ENCODE results near the gene MAGI2.

The MAGI2 gene

GRCh38 chr7:78673272-78673671 is 780.2 kb downstream of the MAGI2 start:
- no peak overlapping the region for H3K4me3 Mint-ChIP-seq
- H3K9me3 Mint-ChIP-seq = no peaks in the 10 kb centered on the region
- H3K27ac Mint-ChIP-seq = no peak overlapping the region
- CTCF ChIA-PET = no interaction called here
- H3K4me1 Mint-ChIP-seq = no peaks in the 10 kb centered on the region
- no peaks in the 10 kb centered on the region for H3K36me3 Mint-ChIP-seq
- no peaks in the 10 kb centered on the region for H3K27me3 Mint-ChIP-seq
- DNase-seq = no peak

GRCh38 chr7:78662939-78663338 is 790.5 kb downstream of the MAGI2 start:
- H3K27ac Mint-ChIP-seq = no peak overlapping the region
- no peak for DNase-seq
- H3K9me3 Mint-ChIP-seq = peaks cover 11% of the 10 kb centered on the region
- no peak overlapping the region for H3K4me3 Mint-ChIP-seq
- no peaks in the 10 kb centered on the region for H3K27me3 Mint-ChIP-seq
- H3K4me1 Mint-ChIP-seq = no peaks in the 10 kb centered on the region
- CTCF ChIA-PET = no interaction called here
- no peaks in the 10 kb centered on the region for H3K36me3 Mint-ChIP-seq

DNA sequence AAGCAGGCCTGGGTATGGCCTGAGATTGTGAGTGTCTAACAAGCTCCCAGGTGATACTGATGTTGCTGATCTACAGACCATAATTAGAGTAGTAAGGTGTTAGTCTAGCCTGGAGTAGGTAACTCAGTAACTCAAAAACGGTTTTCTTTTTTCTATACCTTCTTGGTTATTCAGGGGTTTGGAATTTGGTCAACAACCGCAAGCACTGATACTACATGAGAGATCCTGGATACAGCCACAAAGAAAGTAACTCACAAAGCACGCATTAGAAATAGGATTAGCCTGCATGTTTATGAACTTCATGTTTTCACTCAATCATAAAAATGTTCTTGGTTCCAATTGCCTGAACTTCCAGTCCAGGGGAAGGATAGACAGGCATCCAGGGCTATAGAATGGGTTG is 803.5 kb downstream of the MAGI2 start:
- Mint-ChIP-seq H3K4me1 (no peaks in the 10 kb centered on the region), H3K36me3 (no peaks in the 10 kb centered on the region), H3K4me3 (no peak overlapping the region), H3K9me3 (peaks cover 3% of the 10 kb centered on the region), H3K27ac (no peak overlapping the region), H3K27me3 (no peaks in the 10 kb centered on the region)
- no peak for DNase-seq
- CTCF ChIA-PET = no interaction called here

DNA sequence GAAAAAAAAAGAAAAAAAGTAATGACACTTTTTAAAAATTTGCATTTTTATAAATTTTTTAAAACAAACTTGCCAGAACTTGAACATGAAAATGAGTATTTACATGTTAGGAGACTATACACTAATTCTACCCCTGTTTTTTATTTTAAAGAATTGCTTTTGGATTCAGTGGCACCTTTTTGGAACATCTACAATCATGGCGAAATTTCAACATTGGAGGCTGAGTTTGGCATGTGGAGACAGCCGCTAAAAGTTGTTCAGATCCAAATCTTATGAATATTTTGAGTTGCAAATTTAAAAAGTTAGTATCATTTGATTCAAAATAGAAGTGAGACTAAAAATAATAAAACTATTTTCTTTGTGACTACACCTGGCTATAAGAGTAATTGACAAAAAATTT is 804.2 kb downstream of the MAGI2 start:
- Mint-ChIP-seq H3K4me1 (no peaks in the 10 kb centered on the region), H3K36me3 (no peaks in the 10 kb centered on the region), H3K9me3 (peaks cover 3% of the 10 kb centered on the region), H3K4me3 (no peak overlapping the region), H3K27ac (no peak overlapping the region), H3K27me3 (no peaks in the 10 kb centered on the region)
- CTCF ChIA-PET = no interaction called here
- DNase-seq = no peak

DNA sequence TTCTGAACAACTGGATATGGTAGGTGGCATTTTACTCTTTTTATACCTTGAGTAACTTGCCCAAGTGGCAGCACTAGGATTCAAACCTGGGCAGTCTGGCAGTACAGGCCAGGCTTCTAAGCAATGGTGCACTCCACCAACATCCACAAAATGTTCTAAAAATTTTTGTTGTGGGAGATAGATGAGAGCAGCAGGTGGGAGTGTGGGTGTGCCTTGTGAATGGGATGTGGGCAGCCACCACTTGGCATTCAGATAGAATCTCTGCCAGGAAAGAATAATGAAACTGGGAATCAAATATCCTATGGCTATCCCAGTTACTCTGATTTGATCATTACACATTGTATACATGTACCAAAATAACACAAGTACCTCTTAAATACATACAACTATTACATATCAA is 810.7 kb downstream of the MAGI2 start:
- Mint-ChIP-seq H3K36me3 (no peaks in the 10 kb centered on the region), H3K9me3 (peaks cover 4% of the 10 kb centered on the region), H3K4me1 (no peaks in the 10 kb centered on the region), H3K27ac (peak overlapping the region; percentile 25), H3K27me3 (no peaks in the 10 kb centered on the region), H3K4me3 (no peak overlapping the region)
- DNase-seq = no peak
- CTCF ChIA-PET = no interaction called here

GRCh38 chr7:78638364-78638763 is 815.1 kb downstream of the MAGI2 start:
- Mint-ChIP-seq H3K4me3 (no peak overlapping the region), H3K4me1 (no peaks in the 10 kb centered on the region), H3K27me3 (no peaks in the 10 kb centered on the region), H3K36me3 (no peaks in the 10 kb centered on the region), H3K27ac (no peak overlapping the region), H3K9me3 (peaks cover 4% of the 10 kb centered on the region)
- DNase-seq = no peak
- CTCF ChIA-PET = no interaction called here

- Mint-ChIP-seq H3K27me3 (no peaks in the 10 kb centered on the region), H3K4me1 (no peaks in the 10 kb centered on the region), H3K4me3 (no peak overlapping the region), H3K9me3 (peaks cover 4% of the 10 kb centered on the region), H3K27ac (no peak overlapping the region), H3K36me3 (no peaks in the 10 kb centered on the region)
- CTCF ChIA-PET = no interaction called here
- no peak for DNase-seq
These were observed 816.7 kb downstream of the MAGI2 start for GRCh38 chr7:78636727-78637126.

DNA sequence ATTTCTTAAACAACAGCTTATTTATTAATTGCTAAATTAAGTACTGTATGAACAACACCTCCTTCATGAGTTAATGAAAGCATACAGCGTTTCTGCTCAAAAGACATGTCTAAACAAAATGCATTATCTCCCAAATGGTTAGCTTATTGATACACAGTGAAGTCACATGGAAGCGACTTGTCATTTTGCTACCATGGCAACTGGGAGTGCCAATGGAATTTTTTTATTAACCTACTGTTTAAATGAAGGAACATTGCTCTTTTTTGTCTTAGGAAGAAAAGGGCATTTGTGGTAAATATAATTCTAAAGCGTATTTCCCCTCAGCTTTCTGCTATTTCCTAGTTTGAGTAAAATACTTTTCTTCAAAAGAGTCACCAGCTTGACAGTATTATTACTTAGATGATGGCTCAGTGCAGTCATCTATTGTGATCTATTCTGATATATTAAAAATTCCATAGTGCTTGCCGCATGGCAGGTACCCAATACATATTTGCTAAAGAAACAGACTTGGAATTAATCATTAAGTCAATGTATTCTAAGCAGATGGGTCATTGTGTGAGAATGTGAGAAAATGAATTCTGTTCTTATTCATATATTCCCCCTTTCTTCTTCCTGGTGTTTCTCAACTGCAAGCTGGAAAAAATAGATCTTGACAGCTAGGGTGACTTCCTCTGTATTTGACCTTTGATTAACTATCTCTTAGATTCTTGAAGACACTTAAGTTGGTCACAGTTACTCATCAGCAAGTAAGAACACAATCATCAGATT is 818.3 kb downstream of the MAGI2 start:
- no peaks in the 10 kb centered on the region for H3K4me1 Mint-ChIP-seq
- DNase-seq = no peak
- H3K36me3 Mint-ChIP-seq = no peaks in the 10 kb centered on the region
- H3K4me3 Mint-ChIP-seq = no peak overlapping the region
- CTCF ChIA-PET = no interaction called here
- H3K9me3 Mint-ChIP-seq = peaks cover 10% of the 10 kb centered on the region
- H3K27ac Mint-ChIP-seq = no peak overlapping the region
- no peaks in the 10 kb centered on the region for H3K27me3 Mint-ChIP-seq

DNA sequence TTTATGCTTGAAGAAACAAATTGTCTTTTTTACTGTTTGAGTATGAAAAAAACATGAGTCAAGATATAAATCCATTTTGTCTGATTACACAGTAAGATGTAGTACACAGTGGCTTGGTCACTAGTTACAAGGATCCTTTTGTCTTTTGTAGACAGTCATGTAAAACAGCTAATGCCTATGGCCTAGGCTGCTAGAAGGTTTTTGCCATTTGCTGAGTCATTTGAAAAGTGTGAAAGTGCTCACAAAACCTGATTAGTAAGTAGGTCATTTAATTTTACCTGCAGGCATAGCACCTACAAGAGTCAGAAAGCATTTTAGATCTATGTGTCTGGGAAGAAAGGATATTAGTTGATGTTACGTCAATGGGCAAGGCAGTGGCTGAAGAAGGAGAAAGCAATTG is 819.4 kb downstream of the MAGI2 start:
- H3K4me3 Mint-ChIP-seq = no peak overlapping the region
- DNase-seq = no peak

DNA sequence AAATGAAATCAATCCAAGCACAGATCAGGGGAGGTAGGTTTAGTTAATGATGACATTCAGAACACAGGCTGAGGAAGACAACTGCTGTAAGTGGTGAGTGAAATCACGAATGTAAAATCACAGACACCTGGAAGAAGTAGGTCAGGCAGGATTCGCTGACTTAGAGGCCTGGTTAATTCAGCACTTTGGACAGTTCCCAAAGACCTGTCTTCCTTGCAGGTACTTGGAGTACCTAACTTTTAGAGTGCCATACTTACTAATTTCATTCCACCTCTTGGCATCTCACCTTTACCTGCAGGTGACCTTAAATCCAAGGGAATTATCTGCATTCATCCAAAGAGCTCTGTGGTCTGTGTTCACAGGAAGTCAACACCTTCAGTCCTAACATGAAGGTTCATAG is 832.5 kb downstream of the MAGI2 start:
- peaks cover 3% of the 10 kb centered on the region for H3K9me3 Mint-ChIP-seq
- CTCF ChIA-PET = no interaction called here
- H3K4me3 Mint-ChIP-seq = no peak overlapping the region
- H3K4me1 Mint-ChIP-seq = no peaks in the 10 kb centered on the region
- no peak overlapping the region for H3K27ac Mint-ChIP-seq
- no peaks in the 10 kb centered on the region for H3K36me3 Mint-ChIP-seq
- H3K27me3 Mint-ChIP-seq = no peaks in the 10 kb centered on the region
- no peak for DNase-seq

More for the DNA sequence above, 819.4 kb downstream of the MAGI2 start:
- no peaks in the 10 kb centered on the region for H3K27me3 Mint-ChIP-seq
- CTCF ChIA-PET = no interaction called here
- no peak overlapping the region for H3K27ac Mint-ChIP-seq
- H3K9me3 Mint-ChIP-seq = peaks cover 8% of the 10 kb centered on the region
- no peaks in the 10 kb centered on the region for H3K36me3 Mint-ChIP-seq
- no peaks in the 10 kb centered on the region for H3K4me1 Mint-ChIP-seq

DNA sequence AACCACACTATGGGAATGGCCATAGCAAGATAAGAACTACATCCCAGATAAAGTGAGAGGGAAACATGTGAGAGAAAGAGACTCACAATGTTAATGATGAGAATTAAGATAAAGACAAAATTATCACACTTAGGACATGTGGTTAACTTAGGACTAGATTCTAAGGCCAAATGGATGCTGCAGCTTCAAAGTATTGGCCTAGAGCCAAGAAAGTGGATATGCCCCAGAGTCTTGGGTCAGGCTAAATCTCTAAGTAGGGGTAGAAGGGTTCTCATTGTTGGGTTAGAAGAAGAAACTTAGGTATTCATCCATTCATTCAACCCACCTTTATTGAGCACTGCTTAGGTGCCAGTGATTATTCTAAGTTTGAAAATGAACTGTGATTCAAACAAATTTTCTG is 836.9 kb downstream of the MAGI2 start:
- no peaks in the 10 kb centered on the region for H3K36me3 Mint-ChIP-seq
- H3K27ac Mint-ChIP-seq = no peak overlapping the region
- H3K4me1 Mint-ChIP-seq = no peaks in the 10 kb centered on the region
- H3K27me3 Mint-ChIP-seq = no peaks in the 10 kb centered on the region
- H3K9me3 Mint-ChIP-seq = no peaks in the 10 kb centered on the region
- DNase-seq = no peak
- CTCF ChIA-PET = no interaction called here
- H3K4me3 Mint-ChIP-seq = no peak overlapping the region

DNA sequence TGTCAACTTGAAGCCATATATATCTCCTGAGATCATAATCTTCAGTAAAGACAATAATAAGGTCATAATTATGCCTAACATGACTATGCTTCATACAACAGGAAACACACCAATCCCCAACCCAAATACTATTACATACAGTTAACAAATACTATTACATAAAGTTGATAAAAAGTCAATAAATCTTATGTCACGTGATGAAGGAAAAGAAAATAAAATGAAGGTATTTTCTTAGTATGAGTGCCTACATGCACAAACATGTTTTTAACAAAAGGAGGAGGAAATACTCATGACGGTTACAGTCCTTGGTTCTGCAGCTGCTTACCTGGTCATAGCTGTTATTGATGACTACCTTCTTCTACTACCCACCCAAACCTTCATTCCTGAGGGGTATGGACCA is 844.2 kb downstream of the MAGI2 start:
- H3K9me3 Mint-ChIP-seq = no peaks in the 10 kb centered on the region
- H3K36me3 Mint-ChIP-seq = no peaks in the 10 kb centered on the region
- H3K27me3 Mint-ChIP-seq = no peaks in the 10 kb centered on the region
- H3K27ac Mint-ChIP-seq = no peak overlapping the region
- CTCF ChIA-PET = no interaction called here
- no peaks in the 10 kb centered on the region for H3K4me1 Mint-ChIP-seq
- no peak for DNase-seq
- no peak overlapping the region for H3K4me3 Mint-ChIP-seq

- H3K27me3 Mint-ChIP-seq = no peaks in the 10 kb centered on the region
- H3K4me1 Mint-ChIP-seq = no peaks in the 10 kb centered on the region
- no peak for DNase-seq
- no peaks in the 10 kb centered on the region for H3K36me3 Mint-ChIP-seq
- CTCF ChIA-PET = no interaction called here
- no peaks in the 10 kb centered on the region for H3K9me3 Mint-ChIP-seq
- no peak overlapping the region for H3K27ac Mint-ChIP-seq
- no peak overlapping the region for H3K4me3 Mint-ChIP-seq
These were observed 846.4 kb downstream of the MAGI2 start for GRCh38 chr7:78607099-78607498.

DNA sequence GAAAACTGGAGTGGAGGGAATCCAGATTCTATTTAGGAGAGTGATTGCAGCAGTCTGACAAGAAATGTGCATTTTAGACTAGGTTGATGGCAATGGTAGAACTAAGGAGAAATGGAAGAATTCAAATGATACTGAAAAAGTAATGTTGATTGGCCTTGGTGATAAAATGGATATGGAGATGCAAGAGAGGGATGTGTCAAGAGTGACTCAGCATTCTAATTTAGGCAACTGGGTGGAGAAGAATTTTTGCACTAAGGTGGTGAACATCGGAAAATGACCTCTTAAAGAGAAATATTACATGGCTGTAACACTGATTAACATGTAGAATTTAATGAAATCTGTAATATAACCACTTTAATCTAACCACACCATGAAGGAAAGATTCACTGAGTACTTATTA is 848.3 kb downstream of the MAGI2 start:
- DNase-seq = no peak
- Mint-ChIP-seq H3K9me3 (no peaks in the 10 kb centered on the region), H3K4me1 (no peaks in the 10 kb centered on the region), H3K36me3 (no peaks in the 10 kb centered on the region), H3K4me3 (no peak overlapping the region), H3K27ac (no peak overlapping the region), H3K27me3 (no peaks in the 10 kb centered on the region)
- CTCF ChIA-PET = no interaction called here

GRCh38 chr7:78601728-78602127 is 851.7 kb downstream of the MAGI2 start:
- H3K4me3 Mint-ChIP-seq = no peak overlapping the region
- no peaks in the 10 kb centered on the region for H3K4me1 Mint-ChIP-seq
- no peaks in the 10 kb centered on the region for H3K36me3 Mint-ChIP-seq
- CTCF ChIA-PET = interaction anchor here (0.7 kb wide), 1 partner anchor 23 kb away, joined by 3 read pairs; no protein-coding TSS in a partner anchor
- H3K27ac Mint-ChIP-seq = no peak overlapping the region
- no peak for DNase-seq
- H3K9me3 Mint-ChIP-seq = no peaks in the 10 kb centered on the region
- H3K27me3 Mint-ChIP-seq = no peaks in the 10 kb centered on the region

GRCh38 chr7:78594156-78594555 is 859.3 kb downstream of the MAGI2 start:
- CTCF ChIA-PET = no interaction called here
- DNase-seq = no peak
- H3K4me1 Mint-ChIP-seq = no peaks in the 10 kb centered on the region
- H3K36me3 Mint-ChIP-seq = no peaks in the 10 kb centered on the region
- no peak overlapping the region for H3K27ac Mint-ChIP-seq
- H3K27me3 Mint-ChIP-seq = no peaks in the 10 kb centered on the region
- no peaks in the 10 kb centered on the region for H3K9me3 Mint-ChIP-seq
- H3K4me3 Mint-ChIP-seq = no peak overlapping the region

Data from activated naive CD4-positive, alpha-beta T cell treated with anti-CD3 and anti-CD28 coated beads, Interleukin-2, amount 10 ng/mL, durations not matched to agents 7 days and 5 days (primary cell).